IMR-90 (cell line): ENCODE measurements around the gene CBY1.

Experiments
- FOS ChIP-seq: fragments of 150-350 bp; IDR thresholded peaks from 2 replicates; pipeline ENCODE4 v1.6.1; 2016; ENCODE audit warnings: low read depth, low read length
- MAZ ChIP-seq: IDR thresholded peaks from 2 replicates; pipeline ENCODE4 v1.6.1; 2012; ENCODE audit warnings: low read depth, mild to moderate bottlenecking, low read length, improper control_type of control experiment, moderate library complexity, borderline replicate concordance
- NFE2L2 ChIP-seq: fragments of 150-350 bp; IDR thresholded peaks from 2 replicates; pipeline ENCODE4 v1.6.1; 2016; ENCODE audit warnings: low read depth, mild to moderate bottlenecking, low read length
- POLR2A ChIP-seq: IDR thresholded peaks from 2 replicates; pipeline ENCODE4 v1.6.1; 2012; ENCODE audit warnings: mild to moderate bottlenecking, low read depth, low read length
- RAD21 ChIP-seq: IDR thresholded peaks from 2 replicates; pipeline ENCODE4 v1.6.1; 2012; ENCODE audit warnings: low read length, improper control_type of control experiment
- RCOR1 ChIP-seq: IDR thresholded peaks from 2 replicates; pipeline ENCODE4 v1.6.1; 2012; ENCODE audit warnings: mild to moderate bottlenecking, low read length, improper control_type of control experiment; ENCODE audit not compliant: insufficient replicate concordance
- TF ChIP-seq, protein P1 (sequence below): conservative IDR thresholded peaks from 2 replicates; pipeline ENCODE4 v1.5.1; 2012; ENCODE audit warnings: mild to moderate bottlenecking, low read depth, low read length, improper control_type of control experiment
- TF ChIP-seq, protein P2 (sequence below): fragments of 150-350 bp; IDR thresholded peaks from 2 replicates; pipeline ENCODE4 v1.6.1; 2017; ENCODE audit warnings: mild to moderate bottlenecking, antibody characterized with exemption, low read length, low read depth
- TF ChIP-seq, protein P3 (sequence below): fragments of 150-350 bp; IDR thresholded peaks from 2 replicates; pipeline ENCODE4 v1.6.1; 2016; ENCODE audit warnings: low read depth, mild to moderate bottlenecking, low read length, moderate library complexity, borderline replicate concordance

DNA sequence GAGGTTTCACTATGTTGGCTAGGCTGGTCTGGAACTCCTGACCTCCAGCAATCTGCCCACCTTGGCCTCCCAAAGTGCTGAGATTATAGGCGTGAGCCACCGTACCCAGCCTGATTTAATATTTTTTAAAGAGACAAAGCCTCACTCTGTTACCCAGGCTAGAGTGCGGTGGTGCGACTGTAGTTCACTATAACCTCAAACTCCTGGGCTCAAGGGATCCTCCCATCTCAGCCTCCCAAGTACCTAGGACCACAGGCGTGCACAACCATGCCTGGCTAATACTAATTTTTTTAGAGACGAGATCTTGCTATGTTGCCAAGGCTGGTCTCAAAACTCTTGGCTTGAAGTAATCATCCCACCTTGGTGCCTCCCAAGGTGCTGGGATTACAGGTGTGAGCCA is 62.8 kb downstream of the CBY1 start:
- TF ChIP-seq FOS (no peak), MAZ (no peak), RCOR1 (no peak), POLR2A (no peak), NFE2L2 (no peak), RAD21 (no peak)
- TF ChIP-seq, protein P1, sequence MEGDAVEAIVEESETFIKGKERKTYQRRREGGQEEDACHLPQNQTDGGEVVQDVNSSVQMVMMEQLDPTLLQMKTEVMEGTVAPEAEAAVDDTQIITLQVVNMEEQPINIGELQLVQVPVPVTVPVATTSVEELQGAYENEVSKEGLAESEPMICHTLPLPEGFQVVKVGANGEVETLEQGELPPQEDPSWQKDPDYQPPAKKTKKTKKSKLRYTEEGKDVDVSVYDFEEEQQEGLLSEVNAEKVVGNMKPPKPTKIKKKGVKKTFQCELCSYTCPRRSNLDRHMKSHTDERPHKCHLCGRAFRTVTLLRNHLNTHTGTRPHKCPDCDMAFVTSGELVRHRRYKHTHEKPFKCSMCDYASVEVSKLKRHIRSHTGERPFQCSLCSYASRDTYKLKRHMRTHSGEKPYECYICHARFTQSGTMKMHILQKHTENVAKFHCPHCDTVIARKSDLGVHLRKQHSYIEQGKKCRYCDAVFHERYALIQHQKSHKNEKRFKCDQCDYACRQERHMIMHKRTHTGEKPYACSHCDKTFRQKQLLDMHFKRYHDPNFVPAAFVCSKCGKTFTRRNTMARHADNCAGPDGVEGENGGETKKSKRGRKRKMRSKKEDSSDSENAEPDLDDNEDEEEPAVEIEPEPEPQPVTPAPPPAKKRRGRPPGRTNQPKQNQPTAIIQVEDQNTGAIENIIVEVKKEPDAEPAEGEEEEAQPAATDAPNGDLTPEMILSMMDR: no peak
- TF ChIP-seq, protein P2, sequence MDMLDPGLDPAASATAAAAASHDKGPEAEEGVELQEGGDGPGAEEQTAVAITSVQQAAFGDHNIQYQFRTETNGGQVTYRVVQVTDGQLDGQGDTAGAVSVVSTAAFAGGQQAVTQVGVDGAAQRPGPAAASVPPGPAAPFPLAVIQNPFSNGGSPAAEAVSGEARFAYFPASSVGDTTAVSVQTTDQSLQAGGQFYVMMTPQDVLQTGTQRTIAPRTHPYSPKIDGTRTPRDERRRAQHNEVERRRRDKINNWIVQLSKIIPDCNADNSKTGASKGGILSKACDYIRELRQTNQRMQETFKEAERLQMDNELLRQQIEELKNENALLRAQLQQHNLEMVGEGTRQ: no peak
- TF ChIP-seq, protein P3, sequence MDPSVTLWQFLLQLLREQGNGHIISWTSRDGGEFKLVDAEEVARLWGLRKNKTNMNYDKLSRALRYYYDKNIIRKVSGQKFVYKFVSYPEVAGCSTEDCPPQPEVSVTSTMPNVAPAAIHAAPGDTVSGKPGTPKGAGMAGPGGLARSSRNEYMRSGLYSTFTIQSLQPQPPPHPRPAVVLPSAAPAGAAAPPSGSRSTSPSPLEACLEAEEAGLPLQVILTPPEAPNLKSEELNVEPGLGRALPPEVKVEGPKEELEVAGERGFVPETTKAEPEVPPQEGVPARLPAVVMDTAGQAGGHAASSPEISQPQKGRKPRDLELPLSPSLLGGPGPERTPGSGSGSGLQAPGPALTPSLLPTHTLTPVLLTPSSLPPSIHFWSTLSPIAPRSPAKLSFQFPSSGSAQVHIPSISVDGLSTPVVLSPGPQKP: no peak
